ENCODE measurements around the gene FCHSD2. TPM values are rescaled to one million over a fixed set of nuclear protein-coding genes. Genes with fewer than 3 reads are reported as not detected.
"Not testable (repeated sequence)": the region's sequence is repeated elsewhere in the genome, so short reads cannot be mapped to it uniquely, and the experiment has no call there.

Gene FCHSD2
- total and polyA plus RNA-seq, 4 donors, result 14.7 to 41.6 (median 32.6) TPM

DNA sequence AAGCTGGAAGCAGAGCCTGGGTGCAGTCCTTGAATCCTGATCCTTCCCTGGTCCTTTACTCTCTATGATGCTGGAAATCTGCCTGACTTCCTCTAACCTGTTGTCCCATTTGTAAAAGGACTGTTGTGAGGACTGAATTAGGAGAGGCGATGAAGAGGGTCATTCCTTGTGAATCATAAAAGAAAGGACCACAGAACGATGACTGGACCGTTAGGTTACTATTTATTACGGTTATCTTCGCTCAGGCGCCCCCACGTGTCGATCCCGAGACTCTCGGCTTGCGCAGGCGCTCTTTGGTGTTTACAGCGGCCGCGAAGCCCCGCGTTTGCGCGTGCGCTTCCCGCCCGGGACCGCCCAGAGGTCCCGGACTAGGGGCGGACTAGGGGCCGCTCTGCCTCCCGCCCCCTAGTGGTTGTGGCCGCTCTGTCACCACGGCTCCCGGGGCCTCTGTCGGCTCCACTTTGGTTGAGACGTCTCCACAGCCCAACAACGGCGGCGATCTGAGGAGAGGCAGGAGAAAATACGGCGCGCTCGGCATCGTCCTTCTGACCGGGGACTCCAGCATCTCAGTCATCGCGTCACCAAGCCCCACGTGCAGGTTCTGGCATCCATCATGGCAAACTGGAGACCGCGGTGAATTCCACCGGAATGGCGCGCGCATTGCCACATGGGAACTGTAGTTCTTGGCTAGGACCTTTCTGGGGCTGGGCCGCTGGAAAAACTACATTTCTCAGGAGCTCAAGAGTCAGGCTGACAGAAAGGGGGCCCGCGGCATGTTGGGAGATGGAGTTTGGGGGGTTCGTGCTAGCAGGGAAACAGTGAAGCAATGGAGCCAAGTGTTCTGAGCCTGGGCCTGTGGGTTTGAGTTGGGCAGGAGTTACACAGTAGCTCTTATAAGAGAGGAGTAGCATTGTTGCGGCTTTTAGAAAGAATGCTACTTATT is 348.4 kb downstream of the FCHSD2 start, which contains the start of gene STARD10:
STARD10 (minus strand) TSS at position 623 of the 943 bp plus-strand sequence. CDS start 12,866 bp downstream, outside the sequence.
- H3K4me3 ChIP-seq, result peak within 1 kb of the TSS; percentile 43
- H3K9me3 ChIP-seq (ENCODE audit: control insufficient read depth in 4 of 4, insufficient read depth in 3 of 4, low read length in 3 of 4), result no peaks in the 10 kb centered on the region
- H3K4me1 ChIP-seq (ENCODE audit: control insufficient read depth in 5 of 5, insufficient read depth in 5 of 5, low read length in 5 of 5), result peaks cover 0 to 17% (median 5%) of the 10 kb centered on the region in 5 donors
- H3K27ac ChIP-seq (ENCODE audit: low read depth in 1 of 2, low read length in 1 of 2), result peak within 1 kb of the TSS; percentile 82 to 95
- WGBS, 2 donors, result 2% methylated on average over 55 of the region's 55 CpGs
- peak; percentile 97 to 98 (median 98) for DNase-seq
- H3K36me3 ChIP-seq (ENCODE audit: control insufficient read depth in 4 of 4, insufficient read depth in 4 of 4, low read length in 4 of 4), result no peaks in the 10 kb centered on the region
- TF ChIP-seq, protein P1, sequence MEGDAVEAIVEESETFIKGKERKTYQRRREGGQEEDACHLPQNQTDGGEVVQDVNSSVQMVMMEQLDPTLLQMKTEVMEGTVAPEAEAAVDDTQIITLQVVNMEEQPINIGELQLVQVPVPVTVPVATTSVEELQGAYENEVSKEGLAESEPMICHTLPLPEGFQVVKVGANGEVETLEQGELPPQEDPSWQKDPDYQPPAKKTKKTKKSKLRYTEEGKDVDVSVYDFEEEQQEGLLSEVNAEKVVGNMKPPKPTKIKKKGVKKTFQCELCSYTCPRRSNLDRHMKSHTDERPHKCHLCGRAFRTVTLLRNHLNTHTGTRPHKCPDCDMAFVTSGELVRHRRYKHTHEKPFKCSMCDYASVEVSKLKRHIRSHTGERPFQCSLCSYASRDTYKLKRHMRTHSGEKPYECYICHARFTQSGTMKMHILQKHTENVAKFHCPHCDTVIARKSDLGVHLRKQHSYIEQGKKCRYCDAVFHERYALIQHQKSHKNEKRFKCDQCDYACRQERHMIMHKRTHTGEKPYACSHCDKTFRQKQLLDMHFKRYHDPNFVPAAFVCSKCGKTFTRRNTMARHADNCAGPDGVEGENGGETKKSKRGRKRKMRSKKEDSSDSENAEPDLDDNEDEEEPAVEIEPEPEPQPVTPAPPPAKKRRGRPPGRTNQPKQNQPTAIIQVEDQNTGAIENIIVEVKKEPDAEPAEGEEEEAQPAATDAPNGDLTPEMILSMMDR (IDR thresholded peaks at IDR 0.05; ENCODE audit: control extremely low read depth, extremely low read depth), result peak; percentile 82
- no peaks in the 10 kb centered on the region for H3K27me3 ChIP-seq (ENCODE audit: control insufficient read depth in 3 of 3, insufficient read depth in 3 of 3, low read length in 2 of 3)
- peak within 1 kb of the TSS in 1 of 2 donors; percentile 90 for H3K9ac ChIP-seq (ENCODE audit: insufficient read depth in 1 of 2, low read length in 2 of 2)
- peak; percentile 97 for ATAC-seq (ENCODE audit: insufficient read depth, low FRiP score)

DNA sequence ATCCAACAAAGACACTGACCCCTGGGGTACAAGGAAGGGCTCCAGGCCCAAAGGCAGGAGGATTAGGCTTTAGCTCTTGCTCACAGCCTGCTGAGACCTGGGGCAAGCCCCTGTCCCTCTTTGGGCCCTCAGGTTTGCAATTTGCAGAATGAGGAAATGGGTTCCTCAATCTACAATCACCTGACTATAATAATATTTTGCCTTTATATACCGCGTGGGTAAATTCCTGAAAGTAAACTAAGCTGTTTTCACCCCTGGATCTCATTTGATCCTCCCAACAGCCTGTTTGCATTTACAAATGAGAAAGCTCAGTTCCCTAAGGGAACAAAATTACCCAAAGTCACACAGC is 349.1 kb downstream of the FCHSD2 start:
- Histone ChIP-seq H3K27me3 (ENCODE audit: control insufficient read depth in 3 of 3, insufficient read depth in 3 of 3, low read length in 2 of 3) (no peaks in the 10 kb centered on the region), H3K4me1 (ENCODE audit: control insufficient read depth in 5 of 5, insufficient read depth in 5 of 5, low read length in 5 of 5) (peaks cover 0 to 20% (median 5%) of the 10 kb centered on the region in 5 donors), H3K36me3 (ENCODE audit: control insufficient read depth in 4 of 4, insufficient read depth in 4 of 4, low read length in 4 of 4) (no peaks in the 10 kb centered on the region), H3K27ac (ENCODE audit: low read depth in 1 of 2, low read length in 1 of 2) (peak overlapping the region; percentile 27 to 68), H3K9me3 (ENCODE audit: control insufficient read depth in 4 of 4, insufficient read depth in 3 of 4, low read length in 3 of 4) (no peaks in the 10 kb centered on the region), H3K9ac (ENCODE audit: insufficient read depth in 1 of 2, low read length in 2 of 2) (peak overlapping the region in 1 of 2 donors; percentile 90), H3K4me3 (no peak overlapping the region)
- 27 to 61% methylated on average over 2 of the region's 2 CpGs for WGBS, 2 donors
- no peak for ATAC-seq (ENCODE audit: insufficient read depth, low FRiP score)
- TF ChIP-seq, protein P1 (IDR thresholded peaks at IDR 0.05; ENCODE audit: control extremely low read depth, extremely low read depth), result no peak
- no peak for DNase-seq

DNA sequence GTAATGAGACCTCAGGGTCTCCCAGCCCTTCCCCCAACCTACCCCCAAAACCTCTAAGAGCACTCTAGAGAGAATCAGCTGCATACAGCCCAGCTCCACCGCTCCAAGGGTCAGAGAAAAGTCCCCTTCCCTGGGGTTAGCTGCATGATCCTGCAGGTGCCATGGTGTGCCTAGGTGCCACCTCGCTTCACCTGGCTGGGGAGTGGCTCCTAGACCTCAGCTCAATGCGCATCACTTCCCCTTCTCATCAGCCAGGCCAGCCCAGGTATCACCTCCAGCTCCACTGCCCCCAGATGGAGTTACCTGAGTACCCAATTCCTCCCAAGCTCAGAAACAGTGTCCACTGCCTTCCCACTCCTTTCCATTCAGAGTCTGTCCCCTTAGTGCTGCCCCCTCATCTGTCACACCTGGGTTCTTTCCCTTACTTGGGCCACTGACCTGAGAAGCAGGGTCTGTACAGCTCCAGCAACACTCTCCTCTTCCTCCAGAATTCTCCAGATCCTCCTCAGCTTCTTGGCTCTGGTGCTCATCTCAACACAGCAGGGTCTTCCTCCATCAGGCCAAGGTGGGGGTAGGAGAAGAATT is 349.6 kb downstream of the FCHSD2 start:
- no peak for DNase-seq
- no peaks in the 10 kb centered on the region for H3K36me3 ChIP-seq (ENCODE audit: control insufficient read depth in 4 of 4, insufficient read depth in 4 of 4, low read length in 4 of 4)
- peak overlapping the region in 1 of 2 donors; percentile 90 for H3K9ac ChIP-seq (ENCODE audit: insufficient read depth in 1 of 2, low read length in 2 of 2)
- ATAC-seq (ENCODE audit: insufficient read depth, low FRiP score), result no peak
- H3K27ac ChIP-seq (ENCODE audit: low read depth in 1 of 2, low read length in 1 of 2), result no peak overlapping the region
- no peaks in the 10 kb centered on the region for H3K9me3 ChIP-seq (ENCODE audit: control insufficient read depth in 4 of 4, insufficient read depth in 3 of 4, low read length in 3 of 4)
- H3K4me3 ChIP-seq, result no peak overlapping the region
- WGBS, 2 donors, result 96 to 97% methylated on average over 3 of the region's 3 CpGs
- peaks cover 0 to 24% (median 5%) of the 10 kb centered on the region in 5 donors for H3K4me1 ChIP-seq (ENCODE audit: control insufficient read depth in 5 of 5, insufficient read depth in 5 of 5, low read length in 5 of 5)
- TF ChIP-seq, protein P1 (IDR thresholded peaks at IDR 0.05; ENCODE audit: control extremely low read depth, extremely low read depth), result no peak
- no peaks in the 10 kb centered on the region for H3K27me3 ChIP-seq (ENCODE audit: control insufficient read depth in 3 of 3, insufficient read depth in 3 of 3, low read length in 2 of 3)

DNA sequence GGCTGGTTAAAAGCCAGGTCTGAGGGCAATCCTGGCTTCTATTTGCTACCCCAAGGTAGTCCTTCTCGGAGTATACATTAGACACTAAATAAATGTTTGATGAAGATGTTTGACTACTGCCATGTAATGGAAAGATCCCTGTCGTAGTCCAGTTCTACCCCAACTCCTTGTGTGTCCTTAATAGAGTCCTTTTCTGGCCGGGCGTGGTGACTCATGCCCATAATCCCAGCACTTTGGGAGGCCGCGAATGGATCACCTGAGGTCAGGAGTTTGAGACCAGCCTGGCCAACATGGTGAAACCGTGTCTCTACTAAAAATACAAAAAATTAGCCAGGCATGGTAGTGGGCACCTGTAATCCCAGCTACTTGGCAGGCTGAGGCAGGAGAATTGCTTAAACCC is 350.9 kb downstream of the FCHSD2 start:
- H3K4me1 ChIP-seq (ENCODE audit: control insufficient read depth in 5 of 5, insufficient read depth in 5 of 5, low read length in 5 of 5), result peaks cover 0 to 28% (median 15%) of the 10 kb centered on the region in 5 donors
- H3K4me3 ChIP-seq; H3K9me3 ChIP-seq (ENCODE audit: control insufficient read depth in 4 of 4, insufficient read depth in 3 of 4, low read length in 3 of 4); ATAC-seq (ENCODE audit: insufficient read depth, low FRiP score); H3K9ac ChIP-seq (ENCODE audit: insufficient read depth in 1 of 2, low read length in 2 of 2); H3K27me3 ChIP-seq (ENCODE audit: control insufficient read depth in 3 of 3, insufficient read depth in 3 of 3, low read length in 2 of 3); H3K27ac ChIP-seq (ENCODE audit: low read depth in 1 of 2, low read length in 1 of 2); H3K36me3 ChIP-seq (ENCODE audit: control insufficient read depth in 4 of 4, insufficient read depth in 4 of 4, low read length in 4 of 4); DNase-seq: not testable (repeated sequence)
- WGBS, 2 donors, result 73 to 94% methylated on average over 7 of the region's 7 CpGs
